MM.1S (cell line): ENCODE data around the gene JAM2.

ENCODE experiments used
- DNase-seq: peaks from one replicate; pipeline ENCODE4 v3.0.0-alpha.2; 2015
- H2AFZ ChIP-seq: fragments of 300-600 bp; sonication (generic); 2 replicates; pipeline ENCODE4 v1.6.0; 2016; ENCODE audit warnings: antibody characterized with exemption, low read length
- H3F3A ChIP-seq: fragments of 300-600 bp; sonication (generic); 2 replicates; pipeline ENCODE4 v1.6.1; 2016; ENCODE audit warnings: mild to moderate bottlenecking, antibody characterized with exemption, low read length, moderate library complexity, mixed read lengths; ENCODE audit not compliant: insufficient read depth
- H3K27ac ChIP-seq: fragments of 300-600 bp; sonication (generic); 2 replicates; pipeline ENCODE4 v1.5.1; 2016; ENCODE audit warnings: mild to moderate bottlenecking, low read length
- H3K27me3 ChIP-seq: fragments of 300-600 bp; sonication (generic); replicated peaks from 2 replicates; pipeline ENCODE4 v1.6.0; 2016; ENCODE audit warnings: low read length; ENCODE audit not compliant: insufficient read depth
- H3K36me3 ChIP-seq: fragments of 300-600 bp; sonication (generic); replicated peaks from 2 replicates; pipeline ENCODE4 v1.6.1; 2016; ENCODE audit warnings: mild to moderate bottlenecking, low read length, mixed read lengths; ENCODE audit not compliant: insufficient read depth
- H3K4me1 ChIP-seq: fragments of 300-600 bp; sonication (generic); 2 replicates; pipeline ENCODE4 v1.6.1; 2016; ENCODE audit warnings: low read length, mixed read lengths
- H3K4me2 ChIP-seq: fragments of 300-600 bp; sonication (generic); 2 replicates; pipeline ENCODE4 v1.6.0; 2016; ENCODE audit warnings: low read depth, low read length
- H3K4me3 ChIP-seq: fragments of 300-600 bp; sonication (generic); 2 replicates; pipeline ENCODE4 v1.5.1; 2016; ENCODE audit warnings: low read length, mixed read lengths
- H3K79me2 ChIP-seq: fragments of 300-600 bp; sonication (generic); 2 replicates; pipeline ENCODE4 v1.6.1; 2016; ENCODE audit warnings: mixed run types, low read length, mixed read lengths
- H3K9ac ChIP-seq: fragments of 300-600 bp; sonication (generic); 2 replicates; pipeline ENCODE4 v1.6.1; 2016; ENCODE audit warnings: low read length, mixed read lengths
- H3K9me2 ChIP-seq: fragments of 300-600 bp; sonication (generic); replicated peaks from 2 replicates; pipeline ENCODE4 v1.6.1; 2016; ENCODE audit warnings: mild to moderate bottlenecking, low read length, mixed read lengths; ENCODE audit not compliant: insufficient read depth
- H3K9me3 ChIP-seq: fragments of 300-600 bp; sonication (generic); replicated peaks from 2 replicates; pipeline ENCODE4 v1.6.1; 2016; ENCODE audit warnings: mild to moderate bottlenecking, low read length, mixed read lengths; ENCODE audit not compliant: insufficient read depth
- H4K20me1 ChIP-seq: fragments of 300-600 bp; sonication (generic); 2 replicates; pipeline ENCODE4 v1.6.1; 2016; ENCODE audit warnings: mild to moderate bottlenecking, low read length, moderate library complexity, mixed read lengths; ENCODE audit not compliant: insufficient read depth
- CTCF ChIP-seq: fragments of 300-600 bp; sonication (generic); IDR thresholded peaks from 2 replicates; pipeline ENCODE4 v1.5.1; 2016; ENCODE audit warnings: antibody characterized with exemption, low read length, mixed read lengths
- EZH2 ChIP-seq: fragments of 300-600 bp; sonication (generic); optimal IDR thresholded peaks from 2 replicates; pipeline ENCODE3; 2017; ENCODE audit warnings: low read depth, mild to moderate bottlenecking, antibody characterized with exemption, low read length, mixed read lengths
- EZH2phosphoT487 ChIP-seq: fragments of 300-600 bp; sonication (generic); IDR thresholded peaks from 2 replicates; pipeline ENCODE4 v1.6.1; 2018; ENCODE audit warnings: antibody characterized with exemption, low read length

JAM2 gene

GRCh38 chr21:25750085-25750484, 111.0 kb downstream of the JAM2 start:
- no peaks in the 10 kb centered on the region for H3K79me2 ChIP-seq
- H3F3A ChIP-seq: no peaks in the 10 kb centered on the region
- no peak overlapping the region for H3K9ac ChIP-seq
- H3K27ac ChIP-seq: no peak overlapping the region
- no peak for DNase-seq
- no peak overlapping the region for H2AFZ ChIP-seq
- no peaks in the 10 kb centered on the region for H3K9me3 ChIP-seq
- H3K4me1 ChIP-seq: no peaks in the 10 kb centered on the region
- H3K4me2 ChIP-seq: no peak overlapping the region
- TF ChIP-seq EZH2phosphoT487: no peak
- no peak for TF ChIP-seq CTCF
- TF ChIP-seq EZH2: no peak
- no peaks in the 10 kb centered on the region for H4K20me1 ChIP-seq
- no peaks in the 10 kb centered on the region for H3K9me2 ChIP-seq
- H3K4me3 ChIP-seq: no peak overlapping the region
- H3K36me3 ChIP-seq: peaks cover 2% of the 10 kb centered on the region; the same call in 1 of the 2 replicates
- no peaks in the 10 kb centered on the region for H3K27me3 ChIP-seq

- Histone ChIP-seq H3K79me2 (peaks cover 4% of the 10 kb centered on the region; the same call in 1 of the 2 replicates), H3K36me3 (peaks cover 2% of the 10 kb centered on the region; the same call in 1 of the 2 replicates), H3K9ac (no peak overlapping the region), H4K20me1 (no peaks in the 10 kb centered on the region), H3K4me3 (no peak overlapping the region), H3K27ac (no peak overlapping the region), H3K9me2 (no peaks in the 10 kb centered on the region), H2AFZ (no peak overlapping the region), H3K4me1 (peaks cover 13% of the 10 kb centered on the region), H3K4me2 (no peak overlapping the region), H3F3A (peaks cover 9% of the 10 kb centered on the region; the same call in 1 of the 2 replicates), H3K27me3 (no peaks in the 10 kb centered on the region), H3K9me3 (no peaks in the 10 kb centered on the region)
- no peak for TF ChIP-seq EZH2phosphoT487
- no peak for TF ChIP-seq EZH2
- no peak for TF ChIP-seq CTCF
- DNase-seq: no peak
These were observed 113.4 kb downstream of the JAM2 start for GRCh38 chr21:25752416-25752815.

- Histone ChIP-seq H3F3A (peaks cover 9% of the 10 kb centered on the region; the same call in 1 of the 2 replicates), H3K4me3 (no peak overlapping the region), H3K36me3 (0 out of 2 replicates have a peak, but pooled peaks cover 4% of the 10 kb centered on the region), H3K9me3 (no peaks in the 10 kb centered on the region), H2AFZ (no peak overlapping the region), H3K9me2 (no peaks in the 10 kb centered on the region), H3K4me1 (peaks cover 13% of the 10 kb centered on the region), H3K79me2 (peaks cover 4% of the 10 kb centered on the region; the same call in 1 of the 2 replicates), H4K20me1 (no peaks in the 10 kb centered on the region), H3K27me3 (no peaks in the 10 kb centered on the region), H3K27ac (no peak overlapping the region; the same call in 1 of the 2 replicates), H3K4me2 (peak overlapping the region; percentile 36; the same call in 1 of the 2 replicates), H3K9ac (no peak overlapping the region)
- no peak for DNase-seq
- TF ChIP-seq EZH2phosphoT487 (no peak), CTCF (no peak), EZH2 (no peak)
These were observed 117.3 kb downstream of the JAM2 start for GRCh38 chr21:25756190-25756932.
